ENCODE data around the gene MAST4. TPM values are rescaled to one million over a fixed set of nuclear protein-coding genes. Genes with fewer than 3 reads are reported as not detected.

MAST4 gene
- total RNA-seq, 2 donors from 2014 or later, result 9.5 to 20.8 TPM

- TF ChIP-seq CTCF (IDR thresholded peaks at IDR 0.05), result no peak
- Histone ChIP-seq H3K4me3 (no peak overlapping the region), H3K9ac (ENCODE audit: low read depth in 2 of 2, low read length in 2 of 2) (no peak overlapping the region), H3K27ac (no peak overlapping the region), H3K4me1 (no peaks in the 10 kb centered on the region), H3K36me3 (no peaks in the 10 kb centered on the region), H3K9me3 (no peaks in the 10 kb centered on the region), H3K27me3 (no peaks in the 10 kb centered on the region)
- DNase-seq, result no peak
- intact Hi-C loops (cut with DNase I), result no loop called here
Measured at GRCh38 chr5:66769839-66770617, 173.8 kb downstream of the MAST4 start.

GRCh38 chr5:66777868-66778267 is 181.7 kb downstream of the MAST4 start:
- Histone ChIP-seq H3K4me1 (no peaks in the 10 kb centered on the region), H3K27me3 (no peaks in the 10 kb centered on the region), H3K9me3 (no peaks in the 10 kb centered on the region), H3K36me3 (no peaks in the 10 kb centered on the region), H3K27ac (no peak overlapping the region), H3K9ac (ENCODE audit: low read depth in 2 of 2, low read length in 2 of 2) (no peak overlapping the region), H3K4me3 (no peak overlapping the region)
- no peak for TF ChIP-seq CTCF (IDR thresholded peaks at IDR 0.05)
- no peak for DNase-seq
- intact Hi-C loops (cut with DNase I), result no loop called here

- DNase-seq, result no peak
- H3K9me3 ChIP-seq, result no peaks in the 10 kb centered on the region
- intact Hi-C loops (cut with DNase I), result no loop called here
- no peaks in the 10 kb centered on the region for H3K36me3 ChIP-seq
- no peaks in the 10 kb centered on the region for H3K27me3 ChIP-seq
- no peak overlapping the region for H3K27ac ChIP-seq
- H3K9ac ChIP-seq (ENCODE audit: low read depth in 2 of 2, low read length in 2 of 2), result no peak overlapping the region
- TF ChIP-seq CTCF (IDR thresholded peaks at IDR 0.05), result no peak
- no peaks in the 10 kb centered on the region for H3K4me1 ChIP-seq
- H3K4me3 ChIP-seq, result no peak overlapping the region
Measured at GRCh38 chr5:66779528-66779927, 183.3 kb downstream of the MAST4 start.

- TF ChIP-seq CTCF (IDR thresholded peaks at IDR 0.05), result no peak
- H3K4me3 ChIP-seq, result no peak overlapping the region
- no peaks in the 10 kb centered on the region for H3K27me3 ChIP-seq
- H3K4me1 ChIP-seq, result no peaks in the 10 kb centered on the region
- no peak for DNase-seq
- H3K27ac ChIP-seq, result no peak overlapping the region
- no peaks in the 10 kb centered on the region for H3K9me3 ChIP-seq
- H3K36me3 ChIP-seq, result no peaks in the 10 kb centered on the region
- no peak overlapping the region for H3K9ac ChIP-seq (ENCODE audit: low read depth in 2 of 2, low read length in 2 of 2)
- intact Hi-C loops (cut with DNase I), result no loop called here
Measured at GRCh38 chr5:66788556-66788955, 192.4 kb downstream of the MAST4 start.

GRCh38 chr5:66789434-66789833 is 193.2 kb downstream of the MAST4 start:
- no peak overlapping the region for H3K9ac ChIP-seq (ENCODE audit: low read depth in 2 of 2, low read length in 2 of 2)
- no peak for DNase-seq
- H3K27ac ChIP-seq, result no peak overlapping the region
- no peaks in the 10 kb centered on the region for H3K36me3 ChIP-seq
- no peak for TF ChIP-seq CTCF (IDR thresholded peaks at IDR 0.05)
- H3K27me3 ChIP-seq, result no peaks in the 10 kb centered on the region
- no peak overlapping the region for H3K4me3 ChIP-seq
- H3K9me3 ChIP-seq, result no peaks in the 10 kb centered on the region
- intact Hi-C loops (cut with DNase I), result no loop called here
- H3K4me1 ChIP-seq, result no peaks in the 10 kb centered on the region
